Colonic mucosa (tissue), 4 donors: ENCODE results near the gene ATP13A5. TPM values are rescaled to one million over a fixed set of nuclear protein-coding genes. Genes with fewer than 3 reads are reported as not detected.

Source experiments
- DNase-seq: peaks from one replicate; pipeline ENCODE4 v3.0.0-alpha.2; 2020
- H3K27ac ChIP-seq: fragments of 200-600 bp; one replicate; pipeline ENCODE4 v1.8.0; 2021
- H3K27me3 ChIP-seq: fragments of 200-600 bp; one replicate; pipeline ENCODE4 v1.8.0; 2021
- H3K36me3 ChIP-seq: fragments of 200-600 bp; one replicate; pipeline ENCODE4 v1.8.0; 2021
- H3K4me1 ChIP-seq: fragments of 200-600 bp; one replicate; pipeline ENCODE4 v1.8.0; 2021; ENCODE audit warnings: mild to moderate bottlenecking
- H3K4me3 ChIP-seq: fragments of 200-600 bp; one replicate; pipeline ENCODE4 v1.8.0; 2021
- H3K9ac ChIP-seq, 2 donors: one replicate each; pipeline ENCODE4 v1.7.0; 2013; ENCODE audit warnings: control low read depth in 2 of 2, low read depth in 2 of 2, low read length in 2 of 2
- H3K9me3 ChIP-seq: fragments of 200-600 bp; one replicate; pipeline ENCODE4 v1.8.0; 2021
- intact Hi-C: fragments of 100-400 bp; cut with DNase I; formaldehyde crosslinking; loops from one replicate; pipeline ENCODE4 v1.14.1; 2022
- total RNA-seq, 2 donors: library from RNA; stranded (reverse); fragmentation: NEBNext Ultra II Directional in 1 of 2; extraction: Animal tissue kit (Norgen Biotek cat#: 25700) in 1 of 2; gene quantifications; one replicate each; pipeline ENCODE4 v1.2.1, GENCODE V29; 2021
- TF ChIP-seq, protein P1 (sequence below): fragments of 200-600 bp; IDR thresholded peaks from one replicate; pipeline ENCODE4 v1.8.0; 2022; ENCODE audit warnings: antibody characterized with exemption, mild to moderate bottlenecking
- donor health status: healthy.
- donor health status: DM: no; HTN: no; CAD: no.
- donor health status: DM: no; HTN: no; CAD: no.

Gene ATP13A5
- total RNA-seq, 2 donors from 2014 or later: 0.05 to 0.37 TPM

DNA sequence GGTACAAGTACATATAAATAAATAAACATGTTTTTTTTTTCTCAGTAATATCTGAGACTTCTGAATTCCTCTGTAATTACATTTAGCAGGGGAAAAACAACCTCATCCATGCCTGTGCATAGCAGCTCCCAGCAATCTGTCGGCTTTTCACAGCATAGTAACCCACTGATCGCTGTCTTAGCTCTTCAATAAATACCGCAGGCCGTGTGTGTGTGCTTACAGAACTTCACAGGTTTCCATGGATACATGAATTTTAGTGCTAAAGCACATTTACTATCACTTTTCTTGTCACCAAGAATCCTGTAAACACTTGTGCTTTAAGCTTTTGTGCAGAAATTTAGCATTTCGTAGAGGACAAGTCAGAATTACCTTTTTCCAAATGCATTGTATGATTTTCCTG lies 141.5 kb downstream of the ATP13A5 start:
- Histone ChIP-seq H3K4me3 (no peak overlapping the region), H3K4me1 (no peaks in the 10 kb centered on the region), H3K27me3 (peaks cover 4% of the 10 kb centered on the region), H3K27ac (no peak overlapping the region), H3K9ac (no peak overlapping the region), H3K9me3 (no peaks in the 10 kb centered on the region), H3K36me3 (no peaks in the 10 kb centered on the region)
- intact Hi-C loops: no loop called here
- TF ChIP-seq, protein P1, sequence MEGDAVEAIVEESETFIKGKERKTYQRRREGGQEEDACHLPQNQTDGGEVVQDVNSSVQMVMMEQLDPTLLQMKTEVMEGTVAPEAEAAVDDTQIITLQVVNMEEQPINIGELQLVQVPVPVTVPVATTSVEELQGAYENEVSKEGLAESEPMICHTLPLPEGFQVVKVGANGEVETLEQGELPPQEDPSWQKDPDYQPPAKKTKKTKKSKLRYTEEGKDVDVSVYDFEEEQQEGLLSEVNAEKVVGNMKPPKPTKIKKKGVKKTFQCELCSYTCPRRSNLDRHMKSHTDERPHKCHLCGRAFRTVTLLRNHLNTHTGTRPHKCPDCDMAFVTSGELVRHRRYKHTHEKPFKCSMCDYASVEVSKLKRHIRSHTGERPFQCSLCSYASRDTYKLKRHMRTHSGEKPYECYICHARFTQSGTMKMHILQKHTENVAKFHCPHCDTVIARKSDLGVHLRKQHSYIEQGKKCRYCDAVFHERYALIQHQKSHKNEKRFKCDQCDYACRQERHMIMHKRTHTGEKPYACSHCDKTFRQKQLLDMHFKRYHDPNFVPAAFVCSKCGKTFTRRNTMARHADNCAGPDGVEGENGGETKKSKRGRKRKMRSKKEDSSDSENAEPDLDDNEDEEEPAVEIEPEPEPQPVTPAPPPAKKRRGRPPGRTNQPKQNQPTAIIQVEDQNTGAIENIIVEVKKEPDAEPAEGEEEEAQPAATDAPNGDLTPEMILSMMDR: no peak
- DNase-seq: no peak

DNA sequence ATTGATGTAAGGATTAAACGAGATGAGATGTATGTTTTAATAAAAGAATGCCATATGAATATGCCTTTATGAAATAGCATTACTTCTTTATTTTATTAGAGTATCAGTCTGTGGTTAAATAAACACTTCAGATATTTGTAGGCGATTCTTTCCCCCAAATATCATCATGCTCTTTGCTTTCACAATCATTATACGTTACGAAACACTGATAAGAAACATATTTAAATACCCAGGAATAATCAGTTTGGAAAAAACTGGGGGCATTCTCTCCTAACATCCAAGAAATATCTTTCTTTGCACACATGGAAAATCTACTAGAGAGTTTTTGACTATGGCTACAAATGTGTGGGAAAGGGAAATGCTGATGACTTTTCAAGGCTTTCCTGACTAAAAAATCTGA lies 142.0 kb downstream of the ATP13A5 start:
- Histone ChIP-seq H3K27ac (no peak overlapping the region), H3K27me3 (peaks cover 4% of the 10 kb centered on the region), H3K9me3 (no peaks in the 10 kb centered on the region), H3K36me3 (no peaks in the 10 kb centered on the region), H3K4me1 (no peaks in the 10 kb centered on the region), H3K9ac (no peak overlapping the region), H3K4me3 (no peak overlapping the region)
- intact Hi-C loops: no loop called here
- TF ChIP-seq, protein P1: no peak
- DNase-seq: no peak

DNA sequence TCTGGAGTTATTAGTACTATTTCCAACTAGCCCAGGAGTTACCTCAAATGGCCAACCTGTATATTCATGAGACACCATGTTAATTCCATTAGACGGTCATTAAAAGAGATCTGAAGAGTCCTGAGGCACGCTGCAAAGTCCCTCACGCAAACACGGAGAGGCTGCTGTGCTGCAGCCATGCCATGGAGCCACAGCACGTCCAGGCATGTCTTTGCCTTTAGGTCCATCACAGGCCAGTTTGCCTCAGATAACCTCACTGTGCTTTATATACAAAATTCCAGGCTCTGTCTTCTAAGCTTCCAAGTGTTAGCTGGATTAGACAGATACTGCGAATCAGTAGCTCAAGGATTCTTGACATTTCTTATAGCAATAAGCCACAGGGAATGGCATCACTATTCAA lies 147.4 kb downstream of the ATP13A5 start:
- no peak for DNase-seq
- intact Hi-C loops: no loop called here
- no peak overlapping the region for H3K4me3 ChIP-seq
- no peak overlapping the region for H3K27ac ChIP-seq
- no peaks in the 10 kb centered on the region for H3K36me3 ChIP-seq
- no peaks in the 10 kb centered on the region for H3K9me3 ChIP-seq
- TF ChIP-seq, protein P1: no peak
- H3K27me3 ChIP-seq: no peaks in the 10 kb centered on the region
- no peak overlapping the region for H3K9ac ChIP-seq
- no peaks in the 10 kb centered on the region for H3K4me1 ChIP-seq

DNA sequence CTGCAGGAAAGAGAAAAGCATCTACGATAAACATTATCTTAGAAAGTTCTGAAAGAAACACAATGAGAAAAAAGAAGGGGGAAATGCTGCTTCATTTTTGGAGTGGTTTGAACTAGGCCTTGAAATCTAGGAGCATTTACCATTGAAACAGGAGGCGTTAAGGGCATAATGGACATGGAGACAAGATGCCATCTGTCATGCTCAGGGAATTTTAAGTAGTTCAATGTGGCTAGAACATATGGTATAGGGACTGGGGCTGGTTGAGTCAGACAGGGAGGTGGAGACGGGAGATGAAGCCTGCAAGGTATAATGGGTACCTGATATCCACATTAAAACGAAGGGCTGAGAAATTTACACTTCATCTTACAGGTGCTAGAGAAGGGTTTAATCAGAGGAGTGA lies 147.9 kb downstream of the ATP13A5 start:
- H3K27ac ChIP-seq: no peak overlapping the region
- no peak for DNase-seq
- TF ChIP-seq, protein P1: no peak
- no peaks in the 10 kb centered on the region for H3K4me1 ChIP-seq
- no peaks in the 10 kb centered on the region for H3K27me3 ChIP-seq
- no peaks in the 10 kb centered on the region for H3K36me3 ChIP-seq
- H3K9me3 ChIP-seq: no peaks in the 10 kb centered on the region
- intact Hi-C loops: no loop called here
- no peak overlapping the region for H3K9ac ChIP-seq
- no peak overlapping the region for H3K4me3 ChIP-seq

DNA sequence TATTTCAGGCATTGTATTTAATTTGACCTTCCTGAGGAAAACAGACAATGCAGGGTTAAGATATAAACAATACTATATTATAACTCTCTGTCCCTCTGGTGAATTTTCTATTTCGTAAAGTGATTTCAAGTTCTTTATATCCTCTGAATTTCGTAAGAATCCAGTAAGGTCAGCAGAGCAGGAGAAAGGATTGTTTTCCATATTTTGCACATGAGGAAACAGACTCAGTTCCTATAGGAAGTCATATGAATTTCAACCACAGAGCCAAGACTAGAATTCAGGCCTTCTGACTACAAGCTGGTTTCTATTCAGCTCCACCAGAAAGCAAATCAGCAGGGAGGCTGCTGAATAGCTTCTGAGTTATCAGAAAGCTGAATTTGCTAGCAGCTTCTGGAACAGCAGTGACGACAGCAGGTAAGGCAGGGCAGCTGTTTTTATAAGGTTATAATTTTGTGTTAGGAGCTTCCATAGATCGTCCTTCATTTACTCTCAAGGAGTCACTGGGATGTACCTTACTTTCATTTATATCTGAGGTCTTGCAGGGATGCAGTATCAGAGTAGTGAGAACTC lies 148.6 kb downstream of the ATP13A5 start:
- Histone ChIP-seq H3K27me3 (no peaks in the 10 kb centered on the region), H3K4me1 (no peaks in the 10 kb centered on the region), H3K9ac (no peak overlapping the region), H3K4me3 (no peak overlapping the region), H3K27ac (no peak overlapping the region), H3K9me3 (no peaks in the 10 kb centered on the region), H3K36me3 (no peaks in the 10 kb centered on the region)
- intact Hi-C loops: no loop called here
- TF ChIP-seq, protein P1: no peak
- no peak for DNase-seq
